ENCODE results near the gene PTPRG.

DNA sequence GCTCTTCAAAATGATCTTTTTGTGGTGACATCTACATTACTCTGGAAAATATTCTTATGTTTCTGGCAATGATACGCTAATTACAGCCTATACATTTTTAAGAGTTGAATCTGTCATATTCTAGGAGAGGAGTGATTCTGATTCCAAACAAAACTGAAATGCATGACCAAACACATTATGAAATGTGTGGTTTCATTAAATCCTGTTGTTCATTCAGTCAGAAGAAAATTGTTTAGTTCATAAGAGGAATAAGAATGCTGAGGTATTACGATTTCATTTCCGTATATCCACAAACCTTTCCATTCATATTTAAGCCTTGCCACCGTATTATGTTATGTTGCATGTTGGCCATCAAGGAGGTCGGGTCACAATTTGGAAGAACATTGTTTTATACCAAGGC, 466.9 kb downstream of the PTPRG start:
- no peak for TF ChIP-seq POLR2A (IDR thresholded peaks at IDR 0.05)
- TF ChIP-seq, protein P1, sequence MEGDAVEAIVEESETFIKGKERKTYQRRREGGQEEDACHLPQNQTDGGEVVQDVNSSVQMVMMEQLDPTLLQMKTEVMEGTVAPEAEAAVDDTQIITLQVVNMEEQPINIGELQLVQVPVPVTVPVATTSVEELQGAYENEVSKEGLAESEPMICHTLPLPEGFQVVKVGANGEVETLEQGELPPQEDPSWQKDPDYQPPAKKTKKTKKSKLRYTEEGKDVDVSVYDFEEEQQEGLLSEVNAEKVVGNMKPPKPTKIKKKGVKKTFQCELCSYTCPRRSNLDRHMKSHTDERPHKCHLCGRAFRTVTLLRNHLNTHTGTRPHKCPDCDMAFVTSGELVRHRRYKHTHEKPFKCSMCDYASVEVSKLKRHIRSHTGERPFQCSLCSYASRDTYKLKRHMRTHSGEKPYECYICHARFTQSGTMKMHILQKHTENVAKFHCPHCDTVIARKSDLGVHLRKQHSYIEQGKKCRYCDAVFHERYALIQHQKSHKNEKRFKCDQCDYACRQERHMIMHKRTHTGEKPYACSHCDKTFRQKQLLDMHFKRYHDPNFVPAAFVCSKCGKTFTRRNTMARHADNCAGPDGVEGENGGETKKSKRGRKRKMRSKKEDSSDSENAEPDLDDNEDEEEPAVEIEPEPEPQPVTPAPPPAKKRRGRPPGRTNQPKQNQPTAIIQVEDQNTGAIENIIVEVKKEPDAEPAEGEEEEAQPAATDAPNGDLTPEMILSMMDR (IDR thresholded peaks at IDR 0.05 in 4 of 5, conservative IDR thresholded peaks at IDR 0.05 in 1 of 5), result no peak
